ENCODE measurements around the gene TEKTIP1. TPM values are rescaled to one million over a fixed set of nuclear protein-coding genes. Genes with fewer than 3 reads are reported as not detected.
"Not testable (repeated sequence)": the region's sequence is repeated elsewhere in the genome, so short reads cannot be mapped to it uniquely, and the experiment has no call there.

TEKTIP1 gene
- total and polyA plus RNA-seq, 5 donors from 2014 or later, result 0.44 to 10.9 TPM; not detected in 3

- Mint-ChIP-seq H3K4me1 (no peaks in the 10 kb centered on the region), H3K27me3 (peaks cover 4% of the 10 kb centered on the region), H3K36me3 (no peaks in the 10 kb centered on the region), H3K27ac (no peak overlapping the region), H3K4me3 (no peak overlapping the region), H3K9me3 (no peaks in the 10 kb centered on the region)
- H3K4me1 ChIP-seq (ENCODE audit: control insufficient read depth, insufficient read depth, low read length, poor library complexity, severe bottlenecking), result no peaks in the 10 kb centered on the region
- H3K27ac ChIP-seq (ENCODE audit: insufficient read depth, low read length, poor library complexity, severe bottlenecking), result no peak overlapping the region
- no peaks in the 10 kb centered on the region for H3K9me3 ChIP-seq (ENCODE audit: control insufficient read depth in 2 of 2, low read length in 2 of 2)
- no peak overlapping the region for H3K4me3 ChIP-seq (ENCODE audit: low read depth, low read length)
- H3K36me3 ChIP-seq (ENCODE audit: control insufficient read depth, insufficient read depth, low read length), result no peaks in the 10 kb centered on the region
- no peaks in the 10 kb centered on the region for H3K27me3 ChIP-seq (ENCODE audit: control insufficient read depth, insufficient read depth, low read length)
- ATAC-seq (ENCODE audit: low read depth in 2 of 2), result no peak
- DNase-seq, result no peak
Measured at GRCh38 chr19:3565139-3565538, 26.2 kb downstream of the TEKTIP1 start.

GRCh38 chr19:3570042-3570441 is 31.1 kb downstream of the TEKTIP1 start:
- peaks cover 0 to 18% (median 6%) of the 10 kb centered on the region in 4 donors for H3K4me1 Mint-ChIP-seq
- not testable (repeated sequence) for H3K9me3 ChIP-seq (ENCODE audit: control insufficient read depth in 2 of 2, low read length in 2 of 2); H3K27ac ChIP-seq (ENCODE audit: insufficient read depth, low read length, poor library complexity, severe bottlenecking); DNase-seq; H3K36me3 Mint-ChIP-seq; H3K4me3 ChIP-seq (ENCODE audit: low read depth, low read length); H3K9me3 Mint-ChIP-seq; ATAC-seq (ENCODE audit: low read depth in 2 of 2); H3K4me3 Mint-ChIP-seq; H3K36me3 ChIP-seq (ENCODE audit: control insufficient read depth, insufficient read depth, low read length); H3K27me3 ChIP-seq (ENCODE audit: control insufficient read depth, insufficient read depth, low read length); H3K27me3 Mint-ChIP-seq; H3K27ac Mint-ChIP-seq
- H3K4me1 ChIP-seq (ENCODE audit: control insufficient read depth, insufficient read depth, low read length, poor library complexity, severe bottlenecking), result peaks cover 19% of the 10 kb centered on the region

GRCh38 chr19:3570606-3571011 is 31.6 kb downstream of the TEKTIP1 start:
- Mint-ChIP-seq H3K9me3 (no peaks in the 10 kb centered on the region), H3K4me3 (peak overlapping the region in 1 of 4 donors; percentile 78), H3K4me1 (peaks cover 0 to 22% (median 8%) of the 10 kb centered on the region in 4 donors), H3K36me3 (peaks cover 7% of the 10 kb centered on the region), H3K27ac (no peak overlapping the region), H3K27me3 (no peaks in the 10 kb centered on the region)
- no peaks in the 10 kb centered on the region for H3K9me3 ChIP-seq (ENCODE audit: control insufficient read depth in 2 of 2, low read length in 2 of 2)
- H3K4me3 ChIP-seq (ENCODE audit: low read depth, low read length), result no peak overlapping the region
- ATAC-seq (ENCODE audit: low read depth in 2 of 2) (no peak), DNase-seq (no peak)
- no peak overlapping the region for H3K27ac ChIP-seq (ENCODE audit: insufficient read depth, low read length, poor library complexity, severe bottlenecking)
- H3K27me3 ChIP-seq (ENCODE audit: control insufficient read depth, insufficient read depth, low read length), result no peaks in the 10 kb centered on the region
- peaks cover 19% of the 10 kb centered on the region for H3K4me1 ChIP-seq (ENCODE audit: control insufficient read depth, insufficient read depth, low read length, poor library complexity, severe bottlenecking)
- H3K36me3 ChIP-seq (ENCODE audit: control insufficient read depth, insufficient read depth, low read length), result no peaks in the 10 kb centered on the region

- peak overlapping the region; percentile 77 to 87 (median 82) for H3K4me3 Mint-ChIP-seq
- H3K9me3 ChIP-seq (ENCODE audit: control insufficient read depth in 2 of 2, low read length in 2 of 2), result no peaks in the 10 kb centered on the region
- peak overlapping the region; percentile 70 for H3K4me3 ChIP-seq (ENCODE audit: low read depth, low read length)
- no peaks in the 10 kb centered on the region for H3K36me3 ChIP-seq (ENCODE audit: control insufficient read depth, insufficient read depth, low read length)
- H3K4me1 ChIP-seq (ENCODE audit: control insufficient read depth, insufficient read depth, low read length, poor library complexity, severe bottlenecking), result peaks cover 19% of the 10 kb centered on the region
- H3K27me3 Mint-ChIP-seq, result no peaks in the 10 kb centered on the region
- peak overlapping the region; percentile 61 for H3K27ac ChIP-seq (ENCODE audit: insufficient read depth, low read length, poor library complexity, severe bottlenecking)
- no peaks in the 10 kb centered on the region for H3K27me3 ChIP-seq (ENCODE audit: control insufficient read depth, insufficient read depth, low read length)
- H3K36me3 Mint-ChIP-seq, result peaks cover 7% of the 10 kb centered on the region
- ATAC-seq (ENCODE audit: low read depth in 2 of 2) (peak; percentile 96 to 98), DNase-seq (peak; percentile 99 to 100 (median 100))
- H3K9me3 Mint-ChIP-seq, result no peaks in the 10 kb centered on the region
- peaks cover 0 to 22% (median 8%) of the 10 kb centered on the region in 4 donors for H3K4me1 Mint-ChIP-seq
- H3K27ac Mint-ChIP-seq, result peak overlapping the region; percentile 54 to 90 (median 60)
Measured at GRCh38 chr19:3572132-3572854, 33.3 kb downstream of the TEKTIP1 start.

GRCh38 chr19:3572855-3573161 is 33.8 kb downstream of the TEKTIP1 start, which contains the start of gene HMG20B:
TSS of gene HMG20B (plus strand) at chr19:3572944. CDS start at chr19:3573310, 366 bp downstream.
- no peaks in the 10 kb centered on the region for H3K27me3 ChIP-seq (ENCODE audit: control insufficient read depth, insufficient read depth, low read length)
- Mint-ChIP-seq H3K4me1 (peaks cover 0 to 22% (median 8%) of the 10 kb centered on the region in 4 donors), H3K27me3 (no peaks in the 10 kb centered on the region), H3K27ac (peak within 1 kb of the TSS; percentile 67 to 90 (median 75)), H3K4me3 (peak within 1 kb of the TSS; percentile 86 to 90 (median 87)), H3K36me3 (peaks cover 7% of the 10 kb centered on the region), H3K9me3 (no peaks in the 10 kb centered on the region)
- peaks cover 19% of the 10 kb centered on the region for H3K4me1 ChIP-seq (ENCODE audit: control insufficient read depth, insufficient read depth, low read length, poor library complexity, severe bottlenecking)
- no peak for ATAC-seq (ENCODE audit: low read depth in 2 of 2)
- H3K9me3 ChIP-seq (ENCODE audit: control insufficient read depth in 2 of 2, low read length in 2 of 2), result no peaks in the 10 kb centered on the region
- H3K36me3 ChIP-seq (ENCODE audit: control insufficient read depth, insufficient read depth, low read length), result no peaks in the 10 kb centered on the region
- H3K27ac ChIP-seq (ENCODE audit: insufficient read depth, low read length, poor library complexity, severe bottlenecking), result peak within 1 kb of the TSS; percentile 67
- no peak for DNase-seq
- H3K4me3 ChIP-seq (ENCODE audit: low read depth, low read length), result peak within 1 kb of the TSS; percentile 70

GRCh38 chr19:3573162-3573857 is 34.3 kb downstream of the TEKTIP1 start:
- no peak for DNase-seq
- Histone ChIP-seq H3K27me3 (ENCODE audit: control insufficient read depth, insufficient read depth, low read length) (no peaks in the 10 kb centered on the region), H3K36me3 (ENCODE audit: control insufficient read depth, insufficient read depth, low read length) (no peaks in the 10 kb centered on the region), H3K4me3 (ENCODE audit: low read depth, low read length) (no peak overlapping the region), H3K4me1 (ENCODE audit: control insufficient read depth, insufficient read depth, low read length, poor library complexity, severe bottlenecking) (peaks cover 19% of the 10 kb centered on the region), H3K9me3 (ENCODE audit: control insufficient read depth in 2 of 2, low read length in 2 of 2) (no peaks in the 10 kb centered on the region), H3K27ac (ENCODE audit: insufficient read depth, low read length, poor library complexity, severe bottlenecking) (peak overlapping the region; percentile 67)
- Mint-ChIP-seq H3K4me3 (peak overlapping the region; percentile 71 to 90 (median 84)), H3K9me3 (no peaks in the 10 kb centered on the region), H3K4me1 (peaks cover 0 to 22% (median 8%) of the 10 kb centered on the region in 4 donors), H3K36me3 (peaks cover 7% of the 10 kb centered on the region), H3K27ac (peak overlapping the region in 1 of 3 donors; percentile 75), H3K27me3 (no peaks in the 10 kb centered on the region)
- ATAC-seq (ENCODE audit: low read depth in 2 of 2), result no peak

GRCh38 chr19:3573858-3574637 is 35.1 kb downstream of the TEKTIP1 start:
- ATAC-seq (ENCODE audit: low read depth in 2 of 2) (peak in 1 of 2 donors; percentile 3), DNase-seq (peak; percentile 66 to 90 (median 76))
- H3K4me3 Mint-ChIP-seq, result peak overlapping the region; percentile 71 to 90 (median 84)
- no peak overlapping the region for H3K4me3 ChIP-seq (ENCODE audit: low read depth, low read length)
- no peaks in the 10 kb centered on the region for H3K27me3 Mint-ChIP-seq
- H3K27ac Mint-ChIP-seq, result peak overlapping the region in 2 of 3 donors; percentile 67 to 75
- H3K27ac ChIP-seq (ENCODE audit: insufficient read depth, low read length, poor library complexity, severe bottlenecking), result peak overlapping the region; percentile 23
- H3K36me3 ChIP-seq (ENCODE audit: control insufficient read depth, insufficient read depth, low read length), result no peaks in the 10 kb centered on the region
- no peaks in the 10 kb centered on the region for H3K27me3 ChIP-seq (ENCODE audit: control insufficient read depth, insufficient read depth, low read length)
- H3K9me3 ChIP-seq (ENCODE audit: control insufficient read depth in 2 of 2, low read length in 2 of 2), result no peaks in the 10 kb centered on the region
- H3K36me3 Mint-ChIP-seq, result peaks cover 7% of the 10 kb centered on the region
- no peaks in the 10 kb centered on the region for H3K9me3 Mint-ChIP-seq
- peaks cover 19% of the 10 kb centered on the region for H3K4me1 ChIP-seq (ENCODE audit: control insufficient read depth, insufficient read depth, low read length, poor library complexity, severe bottlenecking)
- peaks cover 0 to 22% (median 8%) of the 10 kb centered on the region in 4 donors for H3K4me1 Mint-ChIP-seq
